Measurements from ENCODE around the gene GDPD2. TPM values are rescaled to one million over a fixed set of nuclear protein-coding genes. Genes with fewer than 3 reads are reported as not detected.
A peak's percentile ranks its signal among the peaks of the same experiment; 100 is the strongest.

The GDPD2 gene
- total and polyA plus RNA-seq, 2 of the 13 experiments (the other 11 are each of a cell fraction or from before 2014, with no cell fraction given) = 0.04 to 0.08 TPM

- peak; percentile 7; the same call in 1 of the 2 replicates for TF ChIP-seq ZNF687 (CRISPR knock-in tag; IDR thresholded peaks at IDR 0.05)
Measured at GRCh38 chrX:70452143-70452733, 29.1 kb downstream of the GDPD2 start (continued).

GRCh38 chrX:70453024-70453618 is 30.0 kb downstream of the GDPD2 start:
- Histone ChIP-seq H3K4me1 (ENCODE audit: insufficient read depth, low read length) (peaks cover 24% of the 10 kb centered on the region), H3K36me3 (replicated peaks in 1 of 2; ENCODE audit: control insufficient read depth in 1 of 2, insufficient read depth in 2 of 2, low read length in 2 of 2) (no peaks in the 10 kb centered on the region), H3K4me2 (ENCODE audit: low read depth, low read length) (peak overlapping the region; percentile 73), H3K27me3 (ENCODE audit: control insufficient read depth in 1 of 2, insufficient read depth in 2 of 2, low read length in 2 of 2) (no peaks in the 10 kb centered on the region; a peak in 2 of 5 replicates), H3K27ac (ENCODE audit: extremely low read length, insufficient read depth, low read length) (no peak overlapping the region), H3K4me3 (replicated peaks in 1 of 3; ENCODE audit: insufficient read depth in 1 of 3, low read depth in 2 of 3, low read length in 3 of 3) (peak overlapping the region in 1 of 3 experiments; percentile 71; a peak in 3 of 6 replicates), H3K79me2 (ENCODE audit: insufficient read depth, low read length) (peaks cover 10% of the 10 kb centered on the region), H2AFZ (ENCODE audit: low read length) (no peak overlapping the region), H3K9me3 (ENCODE audit: low read length) (no peaks in the 10 kb centered on the region), H3K9ac (ENCODE audit: insufficient read depth, low read depth, low read length) (no peak overlapping the region), H4K20me1 (ENCODE audit: insufficient read depth, low read length) (no peaks in the 10 kb centered on the region)
- DNase-seq (ENCODE audit: low spot score) = no peak
- ATAC-seq = no peak
- no peak for FAIRE-seq
- in situ Hi-C loops (cut with HindIII; ENCODE audit: extremely low pct_ligation_motif_present, low pct_unique_long_range_greater_than_20kb) (loop anchor here (5.0 to 10.0 kb wide), 2 partner anchors 99 to 212 kb away; no protein-coding TSS in a partner anchor), intact Hi-C loops (cut with micrococcal nuclease; ENCODE audit: unreplicated experiment) (loop anchor here (5.0 kb wide), 1 partner anchor 309 kb away; no protein-coding TSS in a partner anchor)
- CTCF ChIA-PET (ENCODE audit: low intra/inter-chr PET ratio, low total read pairs) = no interaction called here
- POLR2A ChIA-PET = no interaction called here
- no TSS peak for BruUV-seq (replicated peaks)
- 33% methylated on average over 1 of the region's 5 CpGs for WGBS (ENCODE audit: low lambda C conversion rate)
- TF ChIP-seq EED (CRISPR knock-in tag; IDR thresholded peaks at IDR 0.05) (no peak), ARNTL (CRISPR knock-in tag; IDR thresholded peaks at IDR 0.05) (no peak), ZBTB21 (CRISPR knock-in tag; IDR thresholded peaks at IDR 0.05) (no peak), ZFY (CRISPR knock-in tag; IDR thresholded peaks at IDR 0.05) (no peak), HNF1B (CRISPR knock-in tag; IDR thresholded peaks at IDR 0.05) (no peak), ZNF839 (CRISPR knock-in tag; IDR thresholded peaks at IDR 0.05; ENCODE audit: borderline replicate concordance) (no peak), U2AF2 (IDR thresholded peaks at IDR 0.05; ENCODE audit: low read depth, low read length) (no peak), ZNF883 (CRISPR knock-in tag; IDR thresholded peaks at IDR 0.05; ENCODE audit: not compliant biosample characterization) (no peak), HNRNPLL (IDR thresholded peaks at IDR 0.05; ENCODE audit: low read depth, low read length, poor library complexity, severe bottlenecking) (no peak), ZBTB38 (CRISPR knock-in tag; IDR thresholded peaks at IDR 0.05) (no peak), TCF7 (IDR thresholded peaks at IDR 0.05; ENCODE audit: low read depth) (no peak), PPARG (CRISPR knock-in tag; conservative IDR thresholded peaks at IDR 0.05) (no peak), TMF1 (CRISPR knock-in tag; IDR thresholded peaks at IDR 0.05; ENCODE audit: low read depth) (no peak), CSRNP1 (CRISPR knock-in tag; IDR thresholded peaks at IDR 0.05) (no peak)

All from HepG2 (cell line).